Dedifferentiated amniotic fluid mesenchymal stem cell (primary cell): ENCODE results near the gene ZNF800.

Experiments used
- DNase-seq: peaks from one replicate; pipeline ENCODE4 v3.0.0-alpha.2; 2016; ENCODE audit errors: extremely low spot score

ZNF800 gene

DNA sequence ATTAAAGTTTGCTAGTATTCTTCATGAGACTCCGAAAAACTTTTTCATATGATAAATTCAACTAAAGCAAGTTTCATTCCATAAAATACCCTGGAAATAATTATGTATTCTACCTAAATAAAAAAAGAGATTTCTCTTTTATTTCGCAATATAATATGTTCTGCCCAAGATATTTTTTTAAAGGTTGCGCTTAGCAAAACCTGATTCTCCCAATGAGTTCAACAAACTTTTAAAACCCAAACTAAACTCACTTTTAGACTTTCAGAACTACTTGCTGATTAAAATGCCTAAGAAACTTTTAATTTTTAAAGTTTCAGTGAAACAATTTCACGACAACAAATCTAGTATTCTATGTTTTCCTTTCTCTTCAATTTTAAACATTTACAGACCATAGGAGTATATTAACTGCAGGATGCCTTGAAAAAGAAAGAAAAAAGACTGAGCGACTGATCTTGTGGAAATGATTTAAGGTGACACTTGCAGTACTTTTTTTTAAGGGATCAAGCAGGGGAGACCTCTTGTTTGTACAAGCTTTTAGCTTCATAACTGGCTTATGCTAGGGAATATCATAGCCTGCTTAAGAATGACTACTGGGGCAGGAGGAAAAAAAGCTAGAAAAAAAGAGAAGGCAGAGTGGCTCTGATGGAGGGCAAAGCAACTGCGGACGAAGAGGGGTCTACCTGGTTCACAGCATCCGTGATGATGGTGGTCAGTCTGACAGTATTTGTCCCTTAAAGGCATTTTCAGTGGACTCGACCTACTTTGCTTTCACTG is 1.5 kb downstream of the ZNF800 start:
- DNase-seq: no peak

DNA sequence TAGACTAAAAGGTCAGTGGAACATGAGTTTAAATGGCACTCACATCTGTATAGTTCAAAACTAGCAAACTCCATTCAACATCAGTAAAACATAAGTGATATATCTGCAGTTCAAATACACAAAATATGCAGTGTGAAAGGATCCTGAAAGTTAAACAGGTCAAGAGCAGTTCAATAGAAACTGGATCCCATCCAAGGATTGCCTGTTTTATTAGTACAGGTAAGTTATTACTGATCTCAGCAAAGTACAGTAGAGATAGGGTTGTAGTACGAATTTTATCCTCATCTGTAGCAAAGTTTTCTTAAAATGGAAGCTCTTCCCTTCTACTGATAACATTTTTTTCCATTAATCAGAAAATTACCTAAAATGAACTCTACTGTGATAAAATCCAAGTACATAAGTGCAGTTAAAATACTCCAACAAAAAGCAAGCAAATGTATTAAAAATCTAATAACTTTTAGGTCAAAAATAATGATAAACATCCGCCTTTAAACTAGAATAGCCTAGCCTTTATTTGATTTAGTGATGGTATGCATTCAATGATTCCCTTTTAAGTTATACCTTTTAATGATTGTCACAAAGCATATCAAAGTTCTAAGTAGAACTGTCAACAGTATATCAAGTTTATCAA is 2.2 kb downstream of the ZNF800 start:
- no peak for DNase-seq

DNA sequence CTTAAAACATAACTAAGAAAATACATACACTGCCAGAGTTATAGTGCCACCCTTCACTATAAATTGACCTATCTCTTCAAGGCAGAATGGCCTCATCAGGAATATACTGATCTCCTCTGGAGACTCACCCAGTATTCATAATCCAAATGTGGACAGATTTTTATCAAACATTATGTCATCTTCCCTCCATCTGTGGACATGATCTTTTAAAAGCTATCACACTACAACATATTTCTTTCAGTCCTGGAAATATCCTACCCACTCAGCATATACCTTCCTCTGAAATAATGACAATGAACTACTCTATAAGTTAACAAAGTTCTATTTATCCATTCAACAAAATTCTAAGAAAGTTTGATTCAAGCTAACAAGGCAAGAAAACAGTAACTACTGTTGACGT is 3.2 kb downstream of the ZNF800 start:
- DNase-seq: no peak

DNA sequence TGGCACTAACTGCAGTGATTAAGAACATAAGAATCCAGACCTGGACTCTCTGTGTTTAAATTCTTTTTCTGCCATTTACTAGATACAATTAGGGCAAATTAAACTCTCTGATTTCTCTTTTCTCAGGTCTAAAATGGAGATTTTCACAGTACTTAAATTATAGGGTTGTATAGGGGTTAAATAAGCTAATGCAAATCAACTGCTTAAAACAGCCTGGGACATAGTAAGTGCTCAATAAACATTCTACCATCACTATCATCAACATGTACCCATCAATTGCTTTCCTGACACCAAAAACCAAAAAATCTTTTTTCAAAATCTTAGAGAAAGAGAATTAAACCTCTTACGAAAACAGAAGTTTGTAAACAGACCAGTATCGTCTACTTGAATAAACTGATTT is 4.5 kb downstream of the ZNF800 start:
- DNase-seq: no peak

DNA sequence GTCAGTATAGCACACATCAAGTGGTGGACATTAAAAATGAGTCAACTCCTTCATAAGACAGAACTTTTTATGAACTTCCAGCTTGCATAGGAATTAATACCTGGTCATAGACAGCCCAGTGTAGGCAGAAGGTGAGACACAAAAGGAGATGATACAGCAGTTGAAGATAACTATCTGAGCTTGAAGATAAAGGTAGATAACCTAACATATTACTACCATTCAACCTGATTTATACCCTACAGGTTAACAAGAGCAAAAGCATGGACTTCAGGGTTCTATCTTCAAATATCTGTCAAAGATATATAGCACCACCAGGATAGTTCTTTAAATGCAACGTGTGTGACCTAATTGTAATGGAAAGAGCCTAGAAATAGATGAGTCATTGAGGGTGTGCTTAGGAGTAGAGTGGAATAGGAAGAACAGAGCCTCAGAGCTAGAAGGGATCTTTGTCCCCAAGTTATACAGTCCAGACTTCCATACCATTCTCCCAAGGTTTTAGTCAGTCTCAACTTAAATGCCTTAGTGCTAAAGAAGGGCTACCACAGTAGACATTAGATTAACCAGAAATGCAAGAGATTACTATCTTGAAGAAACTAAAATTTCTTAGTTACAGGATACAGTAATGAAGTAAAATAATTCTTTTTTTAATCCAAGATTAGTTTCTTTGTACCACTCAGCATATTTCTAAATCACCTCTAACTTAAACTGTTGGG is 9.2 kb downstream of the ZNF800 start:
- no peak for DNase-seq

- DNase-seq: no peak
Observed at GRCh38 chr7:127382301-127383085, 10.0 kb downstream of the ZNF800 start.

GRCh38 chr7:127380479-127380878 is 12.0 kb downstream of the ZNF800 start:
- DNase-seq: no peak

DNA sequence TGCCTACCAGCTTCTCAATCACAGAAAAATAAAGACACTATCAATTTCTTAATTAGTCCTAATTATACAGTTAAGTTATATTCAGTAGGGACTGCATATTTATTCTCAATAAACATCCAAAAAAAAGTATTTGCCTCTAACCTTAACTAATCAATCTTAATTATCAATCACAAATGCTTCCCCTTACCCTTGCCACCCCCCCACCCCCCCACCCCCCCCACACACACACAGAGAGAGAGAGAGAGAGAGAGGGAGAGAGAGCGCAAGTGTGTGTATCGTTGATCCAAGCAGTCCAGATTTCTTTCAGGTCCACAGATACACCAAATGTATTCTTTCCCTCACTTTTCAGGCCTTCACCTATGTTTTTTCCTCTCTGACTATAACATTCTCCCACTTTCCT is 12.9 kb downstream of the ZNF800 start:
- no peak for DNase-seq

GRCh38 chr7:127378537-127378936 is 14.0 kb downstream of the ZNF800 start:
- DNase-seq: no peak

DNA sequence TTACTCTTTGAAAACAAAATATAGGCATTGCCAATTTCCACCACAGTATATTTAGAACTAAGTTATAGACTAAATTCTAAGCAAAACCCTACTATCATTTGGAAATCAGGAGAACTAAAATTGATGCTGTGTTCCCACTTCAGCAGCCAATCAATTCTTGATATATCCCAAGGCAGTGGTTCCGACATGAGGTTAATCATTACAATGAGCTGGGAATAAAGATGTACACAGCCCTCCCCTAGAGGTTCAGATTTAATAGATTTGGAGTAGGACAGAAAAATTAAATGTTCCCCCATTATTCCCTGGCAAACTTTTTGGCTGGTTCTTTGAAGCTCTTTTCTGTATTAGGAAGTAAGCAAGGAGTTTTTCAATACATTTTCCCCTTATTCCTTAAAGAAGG is 15.1 kb downstream of the ZNF800 start:
- no peak for DNase-seq

DNA sequence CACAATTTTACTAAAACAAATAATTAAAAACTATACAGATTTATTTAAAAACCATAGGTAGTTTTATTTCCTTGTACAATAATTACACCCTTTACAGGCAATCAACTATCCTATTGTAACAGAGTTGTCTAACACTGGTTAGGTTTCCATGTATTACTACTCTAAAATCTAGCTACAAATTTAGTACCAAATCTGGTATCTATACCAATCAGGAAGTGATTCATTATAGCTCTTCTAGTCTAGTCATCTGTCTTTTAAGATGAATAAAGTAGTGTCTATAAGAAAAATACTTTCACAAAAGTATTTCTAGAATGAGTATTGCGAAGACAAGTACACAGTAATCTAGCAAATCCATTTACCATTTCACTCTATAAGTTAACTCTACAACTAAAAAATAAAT is 16.9 kb downstream of the ZNF800 start:
- no peak for DNase-seq

DNA sequence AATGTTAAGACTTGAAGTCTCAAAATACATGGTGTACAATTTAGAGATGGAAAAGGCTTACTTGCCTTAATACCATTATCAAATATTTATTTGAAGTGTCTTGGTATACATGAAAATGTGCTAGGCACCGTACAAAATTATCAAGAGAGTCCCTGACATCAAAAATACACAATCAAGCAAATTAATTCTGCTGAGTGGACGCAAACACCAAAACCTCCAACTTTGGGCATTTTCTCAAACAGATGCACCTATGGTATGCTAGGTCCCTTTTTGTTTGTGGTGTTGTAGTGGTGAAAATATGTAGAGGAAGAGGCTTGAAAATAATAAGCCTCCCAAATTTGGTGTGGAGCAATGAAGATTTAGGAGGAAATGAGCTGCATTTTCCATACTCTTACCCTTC is 24.8 kb downstream of the ZNF800 start:
- DNase-seq: no peak

DNA sequence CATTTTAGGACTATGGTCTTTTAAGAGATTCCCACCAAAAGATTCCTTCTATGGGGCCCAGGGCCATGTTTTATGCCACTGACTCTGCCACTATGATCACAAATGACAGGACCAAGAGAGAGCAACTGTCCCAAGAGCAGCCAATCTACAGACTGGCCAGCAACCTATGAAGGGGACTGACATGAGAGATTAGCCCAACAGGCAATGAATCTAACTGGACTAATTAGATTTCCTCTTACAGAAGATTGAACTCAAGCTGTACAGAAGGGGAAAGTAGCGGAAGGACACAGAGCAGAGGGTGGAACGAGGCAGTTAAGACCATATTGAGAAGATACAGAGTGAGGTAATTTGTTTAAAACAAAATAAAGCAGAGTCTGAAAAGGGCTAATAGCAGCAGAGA is 25.8 kb downstream of the ZNF800 start:
- DNase-seq: no peak

DNA sequence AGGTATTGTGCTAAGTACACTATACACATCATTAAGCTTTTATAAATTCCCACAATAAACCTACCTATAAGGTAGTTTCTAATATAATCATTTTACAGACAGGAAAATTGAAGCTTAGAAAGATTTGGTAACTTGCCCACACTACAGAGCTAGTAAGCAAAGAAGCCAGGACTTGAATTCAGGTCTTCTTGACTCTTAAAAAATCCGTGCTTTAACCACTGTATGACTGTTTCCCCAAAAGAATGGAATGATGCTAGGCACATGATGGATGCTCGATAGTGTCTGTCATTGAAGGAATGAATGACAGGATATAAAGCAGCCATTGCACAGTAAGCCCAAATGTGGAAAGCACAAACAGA is 26.6 kb downstream of the ZNF800 start:
- no peak for DNase-seq

DNA sequence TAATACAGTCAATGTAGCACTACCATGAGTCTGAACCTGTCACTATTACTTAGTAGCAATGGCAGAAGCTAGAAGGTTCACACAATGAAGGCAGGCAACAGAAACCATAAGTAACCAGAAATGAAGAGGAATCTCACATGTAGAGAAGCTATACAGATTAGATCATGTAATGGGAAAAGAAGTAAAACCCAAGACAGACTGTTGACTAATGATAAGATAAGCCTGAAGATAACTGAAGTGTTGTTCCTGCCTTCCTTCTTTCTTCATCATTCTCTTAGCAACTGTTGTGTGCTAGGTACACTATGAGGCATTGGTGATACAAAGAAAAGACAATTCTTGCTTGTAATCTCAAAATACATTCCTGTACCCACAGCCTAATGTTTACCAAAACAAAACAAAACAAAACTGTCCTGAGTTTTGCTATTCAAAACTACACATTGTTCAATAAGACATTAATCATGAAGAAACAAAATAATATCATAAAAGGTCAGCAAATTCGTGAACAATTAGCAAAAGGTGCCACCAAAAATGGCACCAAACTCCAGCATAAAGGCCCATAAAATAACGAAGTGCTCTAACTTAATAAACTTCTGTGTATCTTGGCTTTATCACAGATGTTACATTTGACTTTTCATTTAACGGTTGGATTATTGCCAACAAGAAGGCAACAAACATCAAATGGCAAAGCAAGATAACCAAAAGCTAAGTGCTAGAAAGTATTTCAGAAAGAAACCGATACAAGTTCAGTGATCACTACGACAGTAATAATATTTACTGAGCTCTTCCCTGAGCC is 27.1 kb downstream of the ZNF800 start:
- DNase-seq: no peak

DNA sequence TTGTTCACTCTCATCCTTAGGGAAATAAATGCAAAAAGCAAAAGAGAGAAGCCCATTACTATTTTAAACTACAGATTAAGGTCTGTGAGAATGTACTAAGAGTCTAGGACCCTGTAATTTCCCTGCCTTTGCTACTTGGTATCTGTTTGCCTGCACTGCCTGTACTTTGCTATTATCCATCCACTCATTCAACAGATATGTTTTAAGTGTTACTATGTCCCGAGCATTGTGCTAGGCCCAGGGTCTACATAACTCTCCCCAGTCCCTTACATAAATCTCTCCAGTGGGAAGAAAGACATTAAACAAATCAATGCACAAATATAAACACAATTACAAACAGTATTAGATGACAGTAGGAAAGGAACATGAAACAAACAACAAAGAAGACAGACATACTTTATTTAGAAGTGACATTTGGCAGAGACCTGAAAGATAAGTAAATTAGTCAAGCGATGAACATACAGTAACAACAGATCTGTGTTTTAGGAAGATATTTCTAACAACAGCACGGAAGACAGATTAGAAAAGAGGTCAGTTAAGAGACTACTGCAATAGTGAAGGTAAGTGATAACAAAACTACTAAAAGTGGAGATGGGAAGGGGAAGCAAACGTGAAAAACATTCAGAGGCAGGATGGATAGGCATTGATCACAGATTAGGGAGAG is 30.0 kb downstream of the ZNF800 start:
- no peak for DNase-seq

DNA sequence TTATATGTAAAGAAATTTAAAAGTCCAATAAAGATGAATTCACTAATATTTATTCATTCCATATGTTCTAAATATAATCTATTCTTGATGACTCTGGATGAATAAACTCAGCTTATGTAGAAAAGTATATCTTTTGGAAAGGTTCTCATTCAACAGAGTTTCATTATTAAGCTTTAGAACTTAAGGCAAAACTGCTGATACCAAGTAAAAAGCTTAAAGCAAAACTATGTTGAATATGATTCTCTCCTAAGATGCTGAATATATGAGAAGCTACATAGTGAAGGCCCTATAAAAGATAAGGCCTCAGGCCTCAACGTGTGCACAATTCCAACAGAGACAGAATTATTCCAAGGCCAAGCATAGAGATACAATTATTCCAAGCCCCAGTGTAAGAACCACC is 30.8 kb downstream of the ZNF800 start:
- no peak for DNase-seq

DNA sequence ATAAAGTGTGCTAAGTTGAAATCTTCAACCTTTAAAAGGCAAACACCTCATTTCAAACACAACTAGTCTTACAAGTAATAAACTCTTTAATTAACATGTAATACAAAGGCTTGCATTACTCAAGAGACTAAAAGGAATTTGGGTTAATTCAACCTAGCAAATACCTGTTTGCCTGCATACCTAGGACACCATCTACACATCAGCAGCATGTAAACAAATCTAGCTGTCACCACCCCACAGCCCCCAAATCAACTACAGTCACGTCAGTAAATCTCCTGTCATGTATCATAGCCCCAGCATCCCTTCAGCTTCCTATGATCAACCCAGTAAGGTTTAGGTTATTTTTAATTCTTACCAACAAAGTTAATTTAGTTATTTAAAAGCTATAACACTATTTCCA is 33.5 kb downstream of the ZNF800 start:
- DNase-seq: no peak

DNA sequence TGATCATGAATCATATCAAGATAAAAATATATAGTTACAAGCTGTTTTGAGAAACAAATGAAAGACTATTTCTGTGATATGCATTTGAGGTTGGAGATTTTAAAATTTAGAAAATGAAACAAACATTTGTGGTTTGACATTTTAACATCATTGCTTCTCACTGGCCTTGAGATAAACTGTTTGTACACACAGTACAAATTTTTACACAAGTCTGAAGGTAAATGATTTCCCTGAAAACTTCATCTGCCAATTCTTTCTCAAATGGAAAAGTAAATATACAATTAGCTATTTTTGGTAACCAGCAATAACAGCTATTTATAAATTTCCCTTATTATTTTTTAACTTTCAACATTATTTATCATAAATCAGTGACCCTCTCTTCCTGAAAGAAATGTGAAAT is 38.6 kb downstream of the ZNF800 start:
- no peak for DNase-seq

GRCh38 chr7:127350586-127350985 is 41.9 kb downstream of the ZNF800 start:
- DNase-seq: no peak

- DNase-seq: no peak
Observed at GRCh38 chr7:127349881-127350280, 42.6 kb downstream of the ZNF800 start.
